ENCODE results near the gene OXSR1.

GRCh38 chr3:38167591-38167990, 2.3 kb downstream of the OXSR1 start:
- no peak for TF ChIP-seq POLR2AphosphoS5 (IDR thresholded peaks at IDR 0.05; ENCODE audit: low read depth, low read length)
- no peak for TF ChIP-seq FOXP2 (optimal IDR thresholded peaks at IDR 0.05; ENCODE audit: borderline replicate concordance, extremely low read depth, extremely low read length, insufficient read depth)
- no peak for TF ChIP-seq TAF1 (IDR thresholded peaks at IDR 0.05; ENCODE audit: borderline replicate concordance, insufficient read depth, low read length)
- TF ChIP-seq REST (IDR thresholded peaks at IDR 0.05; ENCODE audit: insufficient read depth in 1 of 2, low read depth in 2 of 2, low read length in 2 of 2): no peak
